HG03342 (cell line): ENCODE results near the gene ARL6IP4.
"Not testable (repeated sequence)": the region's sequence is repeated elsewhere in the genome, so short reads cannot be mapped to it uniquely, and the experiment has no call there.

Experiments
- ATAC-seq: cut with Tn5 transposase; IDR thresholded peaks from one replicate; pipeline ENCODE4 v1.9.1; 2021; ENCODE audit warnings: mild to moderate bottlenecking, moderate library complexity; ENCODE audit not compliant: unreplicated experiment

ARL6IP4 gene

DNA sequence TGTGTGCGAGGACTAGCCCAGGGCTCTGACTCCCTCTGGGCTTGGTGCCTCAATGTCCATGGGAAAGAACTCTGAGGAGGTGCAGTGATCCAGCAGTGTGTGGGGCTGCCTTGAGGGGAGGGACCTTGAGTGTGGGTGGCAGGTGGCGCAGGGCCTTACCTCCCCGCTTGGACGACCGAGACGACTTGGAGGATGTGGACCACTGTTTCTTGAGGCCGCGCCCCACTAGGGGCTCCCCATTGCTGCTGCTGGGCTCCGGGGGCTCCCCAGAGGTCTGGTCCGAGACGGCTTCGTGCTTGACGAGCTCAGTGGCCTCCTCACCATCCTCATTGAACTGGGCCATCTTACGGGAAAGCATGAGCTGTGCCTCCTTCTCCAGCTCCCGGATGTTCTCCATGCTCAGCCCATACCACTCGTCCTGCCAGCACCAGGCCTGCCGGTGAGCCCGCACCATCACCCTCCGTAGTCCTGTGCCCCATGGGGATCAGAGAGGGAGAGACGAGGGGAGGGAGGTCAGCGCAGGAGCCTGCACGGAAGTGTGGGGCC, 24.7 kb downstream of the ARL6IP4 start:
- ATAC-seq = no peak

- no peak for ATAC-seq
Observed at GRCh38 chr12:123006977-123007376, 26.5 kb downstream of the ARL6IP4 start.

GRCh38 chr12:123010110-123010509, 29.6 kb downstream of the ARL6IP4 start:
- ATAC-seq = no peak

DNA sequence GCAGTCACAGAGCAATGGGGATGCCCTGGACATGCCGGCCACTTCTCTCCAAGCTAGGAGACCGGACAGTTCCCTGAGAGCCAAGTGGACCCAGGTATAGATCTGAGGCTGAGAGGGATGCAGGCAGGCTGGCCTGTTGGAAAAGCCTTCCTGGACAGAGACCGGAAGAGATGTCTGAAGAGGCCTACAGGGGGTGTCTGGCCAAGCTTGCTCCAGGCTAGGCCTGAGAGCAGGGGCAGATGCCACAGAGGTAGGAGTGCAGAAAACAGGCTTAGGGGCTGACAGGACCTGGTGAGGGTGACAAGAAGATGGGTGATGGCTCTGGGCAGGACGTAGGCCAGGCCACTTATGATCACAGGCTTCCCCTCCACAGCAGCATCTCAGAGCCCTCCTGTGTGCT, 30.2 kb downstream of the ARL6IP4 start:
- ATAC-seq = no peak

GRCh38 chr12:123011701-123012100, 31.2 kb downstream of the ARL6IP4 start:
- ATAC-seq = no peak

- ATAC-seq = no peak
Observed at GRCh38 chr12:123013185-123014095, 33.0 kb downstream of the ARL6IP4 start.

- not testable (repeated sequence) for ATAC-seq
Observed at GRCh38 chr12:123014473-123014872, 34.0 kb downstream of the ARL6IP4 start.

- ATAC-seq = no peak
Observed at GRCh38 chr12:123017753-123018152, 37.3 kb downstream of the ARL6IP4 start.

DNA sequence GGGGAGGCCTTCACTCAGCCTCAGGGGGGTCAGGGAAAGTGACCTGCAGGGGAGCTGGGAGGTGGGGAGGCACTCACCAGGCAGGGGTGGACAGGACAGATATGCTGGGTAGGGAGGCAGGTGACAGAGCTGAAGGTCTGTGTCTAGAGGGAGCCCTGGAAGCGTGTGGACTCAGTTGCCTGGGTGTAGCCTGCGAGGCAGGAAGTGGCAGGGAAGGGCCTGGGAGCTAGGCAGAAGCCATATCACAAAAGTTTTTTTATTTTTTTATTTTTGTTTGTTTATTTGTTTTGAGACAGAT, 39.3 kb downstream of the ARL6IP4 start:
- ATAC-seq = no peak

- no peak for ATAC-seq
Observed at GRCh38 chr12:123021688-123022604, 41.5 kb downstream of the ARL6IP4 start.

DNA sequence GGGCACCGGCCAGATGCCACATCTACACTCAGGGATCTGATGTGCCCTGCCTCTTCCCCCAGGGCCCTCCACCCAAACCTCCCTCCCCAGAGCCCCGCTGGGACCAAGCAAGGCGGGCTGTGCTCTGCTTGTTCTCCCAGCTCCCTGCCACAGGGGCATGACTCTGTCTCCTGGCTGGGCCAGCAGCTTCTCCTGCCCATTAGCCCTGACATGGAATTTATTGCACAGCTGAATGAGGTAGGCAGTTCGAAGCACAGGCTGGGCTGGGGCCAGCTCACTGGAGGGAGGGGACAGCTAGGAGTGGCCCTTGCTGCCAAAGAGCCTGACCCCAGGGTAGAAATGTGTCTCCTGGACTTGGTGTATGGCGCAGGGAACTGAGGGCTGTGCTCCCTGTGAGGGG, 42.4 kb downstream of the ARL6IP4 start:
- ATAC-seq = no peak

- ATAC-seq = no peak
Observed at GRCh38 chr12:123024819-123025391, 44.4 kb downstream of the ARL6IP4 start.

- no peak for ATAC-seq
Observed at GRCh38 chr12:123026094-123026853, 45.8 kb downstream of the ARL6IP4 start.

DNA sequence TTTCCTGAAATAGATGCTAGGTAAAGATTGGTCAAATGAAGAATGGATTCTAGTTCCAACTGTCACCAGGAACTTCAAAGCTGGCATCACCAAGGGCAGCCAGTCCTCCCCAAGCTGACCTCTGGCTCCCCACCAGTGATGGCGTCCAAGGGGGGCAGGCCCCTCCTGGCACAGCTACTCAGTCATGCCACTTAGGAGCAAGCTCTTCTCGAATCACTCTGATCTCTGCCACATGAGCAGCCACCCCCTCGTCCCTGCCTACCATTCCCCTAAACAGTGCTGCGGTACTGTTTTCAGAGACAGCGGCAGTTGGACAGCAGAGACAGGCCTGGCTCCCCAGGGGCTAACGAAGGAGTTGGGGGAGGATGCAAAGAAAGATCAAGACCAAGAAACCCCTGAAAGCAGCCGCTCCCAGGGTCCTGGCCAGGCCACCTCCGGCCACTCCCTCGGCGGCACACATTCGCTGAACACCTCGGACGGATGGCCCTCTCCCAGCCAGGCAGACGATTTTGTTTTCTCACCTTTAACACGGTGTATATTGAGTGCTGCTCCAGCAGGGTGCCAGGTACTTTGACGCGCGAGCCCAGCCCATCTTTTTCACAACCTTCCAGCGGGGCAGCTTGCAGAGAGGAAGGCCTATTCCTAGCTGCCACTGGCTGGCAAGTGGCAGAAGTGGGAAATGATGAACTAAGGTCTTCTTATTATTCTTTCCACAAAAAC, 47.4 kb downstream of the ARL6IP4 start:
- ATAC-seq = no peak

GRCh38 chr12:123028475-123028874, 48.0 kb downstream of the ARL6IP4 start:
- ATAC-seq = no peak

- no peak for ATAC-seq
Observed at GRCh38 chr12:123029550-123029949, 49.1 kb downstream of the ARL6IP4 start.

GRCh38 chr12:123030686-123031085, 50.2 kb downstream of the ARL6IP4 start:
- ATAC-seq = no peak

DNA sequence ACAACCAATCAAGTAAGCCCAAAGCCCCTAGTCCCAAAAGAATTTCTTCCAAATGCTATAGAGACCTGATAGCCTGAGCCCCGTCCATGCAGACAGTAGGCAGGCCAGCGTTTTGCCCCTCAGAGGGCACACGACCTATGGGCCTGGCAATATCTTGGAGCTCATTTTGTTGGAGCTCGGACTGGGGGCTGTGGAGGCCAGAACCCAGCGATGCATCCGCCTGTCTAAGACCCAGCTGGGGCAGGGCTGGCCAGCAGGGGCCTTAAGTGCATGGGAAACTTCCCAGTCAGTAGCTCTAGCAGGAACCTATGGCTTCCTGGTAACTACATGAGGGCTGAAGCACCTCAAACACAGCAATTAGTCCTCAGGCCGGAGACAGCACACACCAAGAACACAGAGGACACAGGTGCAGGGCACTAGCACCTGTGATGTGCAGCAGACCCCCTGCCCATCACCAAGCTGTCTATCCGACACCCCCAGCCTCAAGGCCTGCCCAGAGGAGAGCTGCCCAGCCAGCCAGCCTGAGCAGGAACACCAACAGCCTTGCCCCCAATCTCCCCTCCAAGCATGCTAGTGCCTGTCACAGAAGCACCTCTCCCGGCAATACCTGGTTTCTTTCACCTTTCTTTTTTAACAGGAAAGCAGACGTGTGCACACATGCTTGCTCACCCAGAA, 50.8 kb downstream of the ARL6IP4 start:
- no peak for ATAC-seq
